ENCODE data around the gene TSKU. TPM values are rescaled to one million over a fixed set of nuclear protein-coding genes. Genes with fewer than 3 reads are reported as not detected.
A peak's percentile ranks its signal among the peaks of the same experiment; 100 is the strongest.

TSKU gene
- total RNA-seq, 1 experiment from 2014 or later: 99.4 TPM

- H3K9me2 ChIP-seq (ENCODE audit: insufficient read depth): no peaks in the 10 kb centered on the region
- CTCF ChIA-PET: no interaction called here
- BruUV-seq (replicated peaks): no TSS peak
- H3K9me3 ChIP-seq (ENCODE audit: insufficient read depth, low read depth): no peaks in the 10 kb centered on the region; the same call in 1 of the 2 replicates
- no peak for DNase-seq
- H2AFZ ChIP-seq: no peak overlapping the region
- peaks cover 44% of the 10 kb centered on the region for H3K4me1 ChIP-seq (replicated peaks; ENCODE audit: insufficient read depth)
- H3K4me3 ChIP-seq: no peak overlapping the region
- no peaks in the 10 kb centered on the region for H3K27me3 ChIP-seq (ENCODE audit: insufficient read depth, low read depth)
- POLR2A ChIA-PET (ENCODE audit: unreplicated experiment): no interaction called here
- intact Hi-C loops (cut with micrococcal nuclease; ENCODE audit: unreplicated experiment): no loop called here
- no peaks in the 10 kb centered on the region for H4K20me1 ChIP-seq (ENCODE audit: insufficient read depth)
- TF ChIP-seq EZH2 (IDR thresholded peaks at IDR 0.05; ENCODE audit: low read depth) (no peak), CTCF (conservative IDR thresholded peaks at IDR 0.05) (no peak)
- H3K4me2 ChIP-seq: no peak overlapping the region
- H3K36me3 ChIP-seq (ENCODE audit: low read depth): no peaks in the 10 kb centered on the region
- H3K79me2 ChIP-seq (ENCODE audit: low read depth): no peaks in the 10 kb centered on the region
- H3K27ac ChIP-seq: no peak overlapping the region
- H3F3A ChIP-seq (ENCODE audit: insufficient read depth, low read depth): peaks cover 11% of the 10 kb centered on the region; the same call in 1 of the 2 replicates
Measured at GRCh38 chr11:76838678-76839068, 55.5 kb downstream of the TSKU start.

DNA sequence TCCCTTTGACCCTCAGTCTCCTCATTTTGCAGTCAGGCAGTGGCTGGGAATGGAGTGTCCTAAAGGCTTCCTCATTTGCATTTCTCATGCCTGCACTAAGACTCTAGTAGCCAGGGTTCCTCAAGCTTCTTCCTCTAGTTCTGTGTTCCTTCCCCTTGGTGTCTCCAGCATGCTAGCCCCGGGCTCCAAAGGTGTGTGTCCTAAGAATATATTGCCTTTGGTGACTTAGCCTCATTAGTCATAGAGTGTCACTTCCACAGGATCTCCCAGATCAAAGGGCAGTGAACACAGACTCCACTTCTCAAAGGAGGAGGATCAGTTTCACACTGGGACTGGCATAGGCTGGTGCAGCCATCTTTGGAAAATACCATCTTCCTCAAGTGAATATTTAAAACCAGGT, 56.2 kb downstream of the TSKU start:
- POLR2A ChIA-PET (ENCODE audit: unreplicated experiment): no interaction called here
- H2AFZ ChIP-seq: no peak overlapping the region
- H3K27ac ChIP-seq: 0 out of 2 replicates have a peak overlapping the region, but pooled peaks have one; percentile 14
- no peaks in the 10 kb centered on the region for H4K20me1 ChIP-seq (ENCODE audit: insufficient read depth)
- H3K4me2 ChIP-seq: peak overlapping the region; percentile 22
- CTCF ChIA-PET: no interaction called here
- H3K9me2 ChIP-seq (ENCODE audit: insufficient read depth): no peaks in the 10 kb centered on the region
- H3K4me3 ChIP-seq: no peak overlapping the region
- DNase-seq: peak; percentile 16 to 81
- no peaks in the 10 kb centered on the region; the same call in 1 of the 2 replicates for H3K9me3 ChIP-seq (ENCODE audit: insufficient read depth, low read depth)
- intact Hi-C loops (cut with micrococcal nuclease; ENCODE audit: unreplicated experiment): no loop called here
- peaks cover 11% of the 10 kb centered on the region; the same call in 1 of the 2 replicates for H3F3A ChIP-seq (ENCODE audit: insufficient read depth, low read depth)
- no peaks in the 10 kb centered on the region for H3K36me3 ChIP-seq (ENCODE audit: low read depth)
- TF ChIP-seq EZH2 (IDR thresholded peaks at IDR 0.05; ENCODE audit: low read depth) (no peak), CTCF (conservative IDR thresholded peaks at IDR 0.05) (no peak)
- peaks cover 44% of the 10 kb centered on the region for H3K4me1 ChIP-seq (replicated peaks; ENCODE audit: insufficient read depth)
- H3K27me3 ChIP-seq (ENCODE audit: insufficient read depth, low read depth): no peaks in the 10 kb centered on the region
- no TSS peak for BruUV-seq (replicated peaks)
- no peaks in the 10 kb centered on the region for H3K79me2 ChIP-seq (ENCODE audit: low read depth)

- Histone ChIP-seq H3K9me3 (ENCODE audit: insufficient read depth, low read depth) (no peaks in the 10 kb centered on the region; the same call in 1 of the 2 replicates), H3K36me3 (ENCODE audit: low read depth) (no peaks in the 10 kb centered on the region), H3K79me2 (ENCODE audit: low read depth) (no peaks in the 10 kb centered on the region), H3K27ac (no peak overlapping the region), H3K4me3 (no peak overlapping the region), H3K4me1 (replicated peaks; ENCODE audit: insufficient read depth) (peaks cover 35% of the 10 kb centered on the region), H3K27me3 (ENCODE audit: insufficient read depth, low read depth) (no peaks in the 10 kb centered on the region), H2AFZ (no peak overlapping the region), H3F3A (ENCODE audit: insufficient read depth, low read depth) (peaks cover 11% of the 10 kb centered on the region; the same call in 1 of the 2 replicates), H3K9me2 (ENCODE audit: insufficient read depth) (no peaks in the 10 kb centered on the region), H4K20me1 (ENCODE audit: insufficient read depth) (no peaks in the 10 kb centered on the region), H3K4me2 (no peak overlapping the region)
- intact Hi-C loops (cut with micrococcal nuclease; ENCODE audit: unreplicated experiment): no loop called here
- POLR2A ChIA-PET (ENCODE audit: unreplicated experiment): no interaction called here
- no TSS peak for BruUV-seq (replicated peaks)
- no peak for DNase-seq
- CTCF ChIA-PET: no interaction called here
- TF ChIP-seq CTCF (conservative IDR thresholded peaks at IDR 0.05) (no peak), EZH2 (IDR thresholded peaks at IDR 0.05; ENCODE audit: low read depth) (no peak)
Measured at GRCh38 chr11:76841923-76842452, 58.8 kb downstream of the TSKU start.
